Measurements from ENCODE around the gene AIRE. TPM values are rescaled to one million over a fixed set of nuclear protein-coding genes. Genes with fewer than 3 reads are reported as not detected.

The AIRE gene
- total RNA-seq, 1 donor from 2014 or later, result not detected

- no peaks in the 10 kb centered on the region for H3K9me3 ChIP-seq (ENCODE audit: low read depth)
- H3K36me3 ChIP-seq, result no peaks in the 10 kb centered on the region
- H4K20me1 ChIP-seq (ENCODE audit: low read depth), result no peaks in the 10 kb centered on the region
- H3K9me3 Mint-ChIP-seq, result no peaks in the 10 kb centered on the region
- H3F3A ChIP-seq (ENCODE audit: low read depth), result no peaks in the 10 kb centered on the region
- no peaks in the 10 kb centered on the region for H3K27me3 ChIP-seq
- no peaks in the 10 kb centered on the region for H3K4me1 ChIP-seq
- no peaks in the 10 kb centered on the region for H3K79me2 ChIP-seq (ENCODE audit: low read depth)
- no peak overlapping the region for H3K4me3 Mint-ChIP-seq
- H2AFZ ChIP-seq (replicated peaks), result no peak overlapping the region
- H3K27ac ChIP-seq, result no peak overlapping the region
- H3K9ac ChIP-seq, result no peak overlapping the region
- no peak for DNase-seq (ENCODE audit: low spot score)
- peaks cover 3% of the 10 kb centered on the region for H3K27me3 Mint-ChIP-seq (ENCODE audit: insufficient read depth, low read depth)
- no peak overlapping the region for H3K27ac Mint-ChIP-seq
- TF ChIP-seq CTCF (IDR thresholded peaks at IDR 0.05), result no peak
- no peak for TF ChIP-seq EZH2phosphoT487 (IDR thresholded peaks at IDR 0.05)
- no peak for TF ChIP-seq EZH2 (IDR thresholded peaks at IDR 0.05)
- no peak overlapping the region for H3K4me3 ChIP-seq
- H3K4me2 ChIP-seq, result no peak overlapping the region
- no peaks in the 10 kb centered on the region for H3K4me1 Mint-ChIP-seq
- H3K36me3 Mint-ChIP-seq, result peaks cover 3% of the 10 kb centered on the region
These were observed 32.2 kb downstream of the AIRE start for GRCh38 chr21:44317871-44318270.

GRCh38 chr21:44318489-44319285, 33.0 kb downstream of the AIRE start:
- Histone ChIP-seq H3K4me2 (no peak overlapping the region), H2AFZ (replicated peaks) (no peak overlapping the region), H3K9me3 (ENCODE audit: low read depth) (no peaks in the 10 kb centered on the region), H3K27me3 (no peaks in the 10 kb centered on the region), H3K9ac (no peak overlapping the region), H3K4me3 (no peak overlapping the region), H3F3A (ENCODE audit: low read depth) (no peaks in the 10 kb centered on the region), H3K36me3 (no peaks in the 10 kb centered on the region), H4K20me1 (ENCODE audit: low read depth) (no peaks in the 10 kb centered on the region), H3K27ac (no peak overlapping the region), H3K79me2 (ENCODE audit: low read depth) (no peaks in the 10 kb centered on the region), H3K4me1 (no peaks in the 10 kb centered on the region)
- Mint-ChIP-seq H3K9me3 (no peaks in the 10 kb centered on the region), H3K27ac (no peak overlapping the region), H3K27me3 (ENCODE audit: insufficient read depth, low read depth) (peaks cover 3% of the 10 kb centered on the region), H3K4me1 (no peaks in the 10 kb centered on the region), H3K4me3 (no peak overlapping the region), H3K36me3 (peaks cover 3% of the 10 kb centered on the region)
- TF ChIP-seq EZH2 (IDR thresholded peaks at IDR 0.05) (no peak), EZH2phosphoT487 (IDR thresholded peaks at IDR 0.05) (no peak)
- DNase-seq (ENCODE audit: low spot score), result no peak

GRCh38 chr21:44319407-44320065, 33.9 kb downstream of the AIRE start:
- no peaks in the 10 kb centered on the region for H3K4me1 Mint-ChIP-seq
- Histone ChIP-seq H3K4me2 (no peak overlapping the region), H3K79me2 (ENCODE audit: low read depth) (no peaks in the 10 kb centered on the region), H2AFZ (replicated peaks) (no peak overlapping the region), H3K27me3 (no peaks in the 10 kb centered on the region), H3K9ac (no peak overlapping the region), H3K36me3 (no peaks in the 10 kb centered on the region), H3F3A (ENCODE audit: low read depth) (no peaks in the 10 kb centered on the region), H4K20me1 (ENCODE audit: low read depth) (no peaks in the 10 kb centered on the region), H3K27ac (no peak overlapping the region), H3K9me3 (ENCODE audit: low read depth) (no peaks in the 10 kb centered on the region), H3K4me3 (no peak overlapping the region), H3K4me1 (no peaks in the 10 kb centered on the region)
- TF ChIP-seq CTCF (IDR thresholded peaks at IDR 0.05), result no peak
- no peak for TF ChIP-seq EZH2phosphoT487 (IDR thresholded peaks at IDR 0.05)
- no peak for TF ChIP-seq EZH2 (IDR thresholded peaks at IDR 0.05)
- H3K27me3 Mint-ChIP-seq (ENCODE audit: insufficient read depth, low read depth), result peaks cover 3% of the 10 kb centered on the region
- no peak overlapping the region for H3K4me3 Mint-ChIP-seq
- DNase-seq (ENCODE audit: low spot score), result no peak
- H3K9me3 Mint-ChIP-seq, result no peaks in the 10 kb centered on the region
- H3K27ac Mint-ChIP-seq, result no peak overlapping the region
- H3K36me3 Mint-ChIP-seq, result peaks cover 3% of the 10 kb centered on the region

- no peaks in the 10 kb centered on the region for H4K20me1 ChIP-seq (ENCODE audit: low read depth)
- H3K27ac Mint-ChIP-seq, result no peak overlapping the region
- H3K27me3 Mint-ChIP-seq (ENCODE audit: insufficient read depth, low read depth), result peaks cover 3% of the 10 kb centered on the region
- TF ChIP-seq EZH2phosphoT487 (IDR thresholded peaks at IDR 0.05) (no peak), CTCF (IDR thresholded peaks at IDR 0.05) (no peak), EZH2 (IDR thresholded peaks at IDR 0.05) (no peak)
- no peak for DNase-seq (ENCODE audit: low spot score)
- no peaks in the 10 kb centered on the region for H3K36me3 ChIP-seq
- no peak overlapping the region for H2AFZ ChIP-seq (replicated peaks)
- no peaks in the 10 kb centered on the region for H3K9me3 ChIP-seq (ENCODE audit: low read depth)
- no peak overlapping the region for H3K4me3 Mint-ChIP-seq
- H3K27ac ChIP-seq, result no peak overlapping the region
- H3K79me2 ChIP-seq (ENCODE audit: low read depth), result no peaks in the 10 kb centered on the region
- peaks cover 3% of the 10 kb centered on the region for H3K36me3 Mint-ChIP-seq
- no peaks in the 10 kb centered on the region for H3K9me3 Mint-ChIP-seq
- H3K4me3 ChIP-seq, result no peak overlapping the region
- no peaks in the 10 kb centered on the region for H3K27me3 ChIP-seq
- H3K4me2 ChIP-seq, result no peak overlapping the region
- no peak overlapping the region for H3K9ac ChIP-seq
- H3K4me1 ChIP-seq, result no peaks in the 10 kb centered on the region
- no peaks in the 10 kb centered on the region for H3F3A ChIP-seq (ENCODE audit: low read depth)
- H3K4me1 Mint-ChIP-seq, result no peaks in the 10 kb centered on the region
These were observed 35.2 kb downstream of the AIRE start for GRCh38 chr21:44320847-44321246.
